ENCODE results near the gene ACAA1. TPM values are rescaled to one million over a fixed set of nuclear protein-coding genes. Genes with fewer than 3 reads are reported as not detected.

The ACAA1 gene
- total and polyA plus RNA-seq, 2 of the 4 experiments (the other 2 are of a cell fraction), result 30.8 to 62.4 TPM

GRCh38 chr3:38133557-38134405 is 3.1 kb downstream of the ACAA1 start:
- in situ Hi-C loops (cut with MboI; ENCODE audit: low sequenced_read_pairs) (loop anchor here (10.0 kb wide), 1 partner anchor 351 kb away; no protein-coding TSS in a partner anchor), intact Hi-C loops (cut with micrococcal nuclease) (no loop called here), dilution Hi-C loops (cut with HindIII; ENCODE audit: low sequenced_read_pairs, unreplicated experiment) (no loop called here)
- Histone ChIP-seq H3K4me3 (ENCODE audit: insufficient read depth, low read depth, low read length) (no peak overlapping the region), H2AK9ac (replicated peaks; ENCODE audit: low read depth, low read length, poor library complexity) (no peak overlapping the region), H3K4ac (ENCODE audit: low read depth, low read length) (no peak overlapping the region), H3K9me3 (ENCODE audit: control insufficient read depth, insufficient read depth, low read length) (no peaks in the 10 kb centered on the region), H3K4me2 (ENCODE audit: low read depth, low read length) (no peak overlapping the region), H2AK5ac (ENCODE audit: low read depth, low read length) (no peak overlapping the region), H3K14ac (replicated peaks; ENCODE audit: low read depth, low read length) (no peak overlapping the region), H4K8ac (ENCODE audit: low read depth in 2 of 2, low read length in 2 of 2) (no peak overlapping the region), H3K4me1 (ENCODE audit: control insufficient read depth, insufficient read depth, low read length) (peaks cover 7% of the 10 kb centered on the region), H4K5ac (ENCODE audit: low read depth, low read length) (no peak overlapping the region), H2BK120ac (ENCODE audit: low read depth, low read length) (no peak overlapping the region), H3K9ac (ENCODE audit: low read depth, low read length) (no peak overlapping the region), H3K27me3 (ENCODE audit: control insufficient read depth, insufficient read depth, low read length) (no peaks in the 10 kb centered on the region), H3K79me1 (ENCODE audit: low read depth in 1 of 2, low read length in 2 of 2) (peaks cover 18 to 66% of the 10 kb centered on the region in 2 experiments), H3K18ac (ENCODE audit: low read depth, low read length) (no peak overlapping the region), H3K23ac (ENCODE audit: low read depth, low read length) (no peak overlapping the region), H2BK5ac (ENCODE audit: low read depth, low read length, poor library complexity, severe bottlenecking) (no peak overlapping the region), H3K27ac (ENCODE audit: insufficient read depth, low read length) (no peak overlapping the region), H2BK20ac (ENCODE audit: low read depth, low read length) (no peak overlapping the region), H4K20me1 (ENCODE audit: insufficient read depth, low read length) (0 out of 2 replicates have a peak, but pooled peaks cover 5% of the 10 kb centered on the region), H2AFZ (replicated peaks; ENCODE audit: low read length, poor library complexity) (no peak overlapping the region), H2BK15ac (ENCODE audit: low read depth, low read length) (no peak overlapping the region), H3K56ac (ENCODE audit: extremely low read depth, insufficient read depth, low read length) (no peak overlapping the region; the same call in 1 of the 2 replicates), H3K36me3 (ENCODE audit: control insufficient read depth, insufficient read depth, low read length) (peaks cover 45% of the 10 kb centered on the region), H4K91ac (ENCODE audit: insufficient read depth, low read depth, low read length) (no peak overlapping the region), H3K9me1 (ENCODE audit: insufficient read depth, low read length) (peaks cover 7% of the 10 kb centered on the region)
- ATAC-seq (ENCODE audit: low read depth), result no peak
- 92% methylated on average over 2 of the region's 10 CpGs; no CpG with 5 or more reads in 1 of the 2 experiments for WGBS, 2 experiments (ENCODE audit: extremely low coverage in 2 of 2, insufficient read length in 1 of 2)
- ChIA-PET POLR2A (ENCODE audit: unreplicated experiment) (no interaction called here), CTCF (no interaction called here)
- no peak for DNase-seq
- TF ChIP-seq, protein P1, sequence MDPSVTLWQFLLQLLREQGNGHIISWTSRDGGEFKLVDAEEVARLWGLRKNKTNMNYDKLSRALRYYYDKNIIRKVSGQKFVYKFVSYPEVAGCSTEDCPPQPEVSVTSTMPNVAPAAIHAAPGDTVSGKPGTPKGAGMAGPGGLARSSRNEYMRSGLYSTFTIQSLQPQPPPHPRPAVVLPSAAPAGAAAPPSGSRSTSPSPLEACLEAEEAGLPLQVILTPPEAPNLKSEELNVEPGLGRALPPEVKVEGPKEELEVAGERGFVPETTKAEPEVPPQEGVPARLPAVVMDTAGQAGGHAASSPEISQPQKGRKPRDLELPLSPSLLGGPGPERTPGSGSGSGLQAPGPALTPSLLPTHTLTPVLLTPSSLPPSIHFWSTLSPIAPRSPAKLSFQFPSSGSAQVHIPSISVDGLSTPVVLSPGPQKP (IDR thresholded peaks at IDR 0.05; ENCODE audit: borderline replicate concordance, low read depth, low read length), result no peak
- no peak for TF ChIP-seq MXI1 (IDR thresholded peaks at IDR 0.05; ENCODE audit: borderline replicate concordance, low read depth, low read length)
- TF ChIP-seq BHLHE40 (IDR thresholded peaks at IDR 0.05; ENCODE audit: low read depth, low read length), result no peak
- no peak for TF ChIP-seq CEBPB (IDR thresholded peaks at IDR 0.05; ENCODE audit: low read depth, low read length)
- no peak for TF ChIP-seq RAD21 (IDR thresholded peaks at IDR 0.05; ENCODE audit: low read length)
- no TSS peak for BruUV-seq (replicated peaks)
